HEK293 (cell line): ENCODE data around the gene TRIB2.

Experiments used
- CTCF ChIA-PET: fragments of 350-600 bp; formaldehyde crosslinking; extraction: SDS; loops from one replicate; lab custom pipeline; 2021; ENCODE audit warnings: antibody characterized with exemption; lab: Yijun Ruan, JAX
- POLR2A ChIA-PET: fragments of 300-600 bp; formaldehyde crosslinking; extraction: SDS; loops from one replicate; lab custom pipeline; 2020; ENCODE audit warnings: antibody characterized with exemption, inconsistent platforms; lab: Yijun Ruan, JAX
- H3K27ac ChIP-seq: fragments of 200-500 bp; sonication (Bioruptor generic); 2 replicates; pipeline ENCODE4 v1.5.1; 2014; ENCODE audit warnings: low read depth, low read length, control low read depth, inconsistent platforms; ENCODE audit errors: extremely low read depth
- H3K36me3 ChIP-seq, 2 experiments: fragments of 200-500 bp in 1 of 2; sonication (Bioruptor generic) in 1 of 2; 1 replicate in 1 of 2; 2 replicates in 1 of 2; pipeline ENCODE4 v1.5.1; 2014 to 2017; ENCODE audit warnings: inconsistent platforms in 2 of 2, low read length in 2 of 2; ENCODE audit not compliant: control insufficient read depth in 2 of 2, insufficient read depth in 1 of 2
- H3K4me1 ChIP-seq: fragments of 200-500 bp; sonication (Bioruptor generic); 2 replicates; pipeline ENCODE4 v1.5.1; 2014; ENCODE audit warnings: mild to moderate bottlenecking, low read length, inconsistent platforms; ENCODE audit not compliant: control insufficient read depth, insufficient read depth
- H3K4me3 ChIP-seq: 2 replicates; pipeline ENCODE4 v1.5.1; 2011; ENCODE audit warnings: low read depth, mild to moderate bottlenecking, control low read depth, low read length, moderate library complexity
- H3K9me3 ChIP-seq: fragments of 200-500 bp; sonication (Bioruptor generic); 2 replicates; pipeline ENCODE4 v1.5.1; 2014; ENCODE audit warnings: low read depth, low read length, inconsistent platforms; ENCODE audit not compliant: control insufficient read depth, insufficient read depth
- KLF7 ChIP-seq: fragments of 450-650 bp; formaldehyde crosslinking; IDR thresholded peaks from 2 replicates; pipeline ENCODE4 v1.5.1; 2016; ENCODE audit warnings: missing biosample characterization, missing genetic modification characterization, borderline replicate concordance
- MZF1 ChIP-seq: fragments of 450-650 bp; formaldehyde crosslinking; IDR thresholded peaks from 2 replicates; pipeline ENCODE4 v1.5.1; 2017; ENCODE audit warnings: missing biosample characterization, missing genetic modification characterization, borderline replicate concordance
- ZFHX2 ChIP-seq: fragments of 450-650 bp; formaldehyde crosslinking; conservative IDR thresholded peaks from 2 replicates; pipeline ENCODE4 v1.5.1; 2016; ENCODE audit warnings: missing biosample characterization, missing genetic modification characterization
- ZNF132 ChIP-seq: fragments of 450-650 bp; formaldehyde crosslinking; IDR thresholded peaks from 2 replicates; pipeline ENCODE4 v1.5.1; 2017; ENCODE audit warnings: missing biosample characterization, missing genetic modification characterization, borderline replicate concordance
- ZNF311 ChIP-seq: fragments of 450-650 bp; formaldehyde crosslinking; IDR thresholded peaks from 2 replicates; pipeline ENCODE4 v1.5.1; 2017; ENCODE audit warnings: missing biosample characterization, missing genetic modification characterization, borderline replicate concordance
- ZNF549 ChIP-seq: fragments of 450-650 bp; IDR thresholded peaks from 2 replicates; pipeline ENCODE4 v1.5.1; 2018; ENCODE audit warnings: missing biosample characterization, missing genetic modification characterization, mild to moderate bottlenecking, inconsistent platforms, moderate library complexity
- ZNF561 ChIP-seq: fragments of 450-650 bp; IDR thresholded peaks from 2 replicates; pipeline ENCODE4 v1.5.1; 2018; ENCODE audit warnings: missing biosample characterization, missing genetic modification characterization, borderline replicate concordance
- ZNF621 ChIP-seq: fragments of 450-650 bp; formaldehyde crosslinking; IDR thresholded peaks from 2 replicates; pipeline ENCODE4 v1.5.1; 2017; ENCODE audit warnings: missing biosample characterization, missing genetic modification characterization
- ZNF654 ChIP-seq: fragments of 450-650 bp; formaldehyde crosslinking; IDR thresholded peaks from 2 replicates; pipeline ENCODE4 v1.5.1; 2016; ENCODE audit warnings: low read depth, missing biosample characterization, missing genetic modification characterization
- ZNF677 ChIP-seq: fragments of 450-650 bp; IDR thresholded peaks from 2 replicates; pipeline ENCODE4 v1.5.0; 2018; ENCODE audit warnings: missing biosample characterization, mild to moderate bottlenecking, missing genetic modification characterization, moderate library complexity
- ZNF707 ChIP-seq: fragments of 450-650 bp; formaldehyde crosslinking; IDR thresholded peaks from 2 replicates; pipeline ENCODE4 v1.5.1; 2016; ENCODE audit warnings: missing biosample characterization, missing genetic modification characterization
- ZNF768 ChIP-seq: fragments of 450-650 bp; formaldehyde crosslinking; IDR thresholded peaks from 2 replicates; pipeline ENCODE4 v1.5.1; 2018; ENCODE audit warnings: missing biosample characterization, mild to moderate bottlenecking, missing genetic modification characterization
- ZNF791 ChIP-seq: fragments of 450-650 bp; formaldehyde crosslinking; IDR thresholded peaks from 2 replicates; pipeline ENCODE4 v1.5.1; 2016; ENCODE audit warnings: missing biosample characterization, missing genetic modification characterization
- ZSCAN30 ChIP-seq: fragments of 450-650 bp; IDR thresholded peaks from 2 replicates; pipeline ENCODE4 v1.5.1; 2018; ENCODE audit warnings: missing biosample characterization, mild to moderate bottlenecking, missing genetic modification characterization, moderate library complexity
- TF ChIP-seq, protein P1 (sequence below): fragments of 450-650 bp; formaldehyde crosslinking; conservative IDR thresholded peaks from 2 replicates; pipeline ENCODE4 v1.5.1; 2016; ENCODE audit warnings: low read depth, missing biosample characterization, missing genetic modification characterization
- TF ChIP-seq, protein P2 (sequence below): fragments of 450-650 bp; formaldehyde crosslinking; IDR thresholded peaks from 2 replicates; pipeline ENCODE4 v1.5.1; 2016; ENCODE audit warnings: missing biosample characterization, missing genetic modification characterization
- TF ChIP-seq, protein P3 (sequence below): fragments of 450-650 bp; formaldehyde crosslinking; IDR thresholded peaks from 2 replicates; pipeline ENCODE4 v1.5.1; 2016; ENCODE audit warnings: missing biosample characterization, missing genetic modification characterization, borderline replicate concordance
- TF ChIP-seq, protein P4 (sequence below): fragments of 450-650 bp; formaldehyde crosslinking; IDR thresholded peaks from 2 replicates; pipeline ENCODE4 v1.5.1; 2016; ENCODE audit warnings: missing biosample characterization, missing genetic modification characterization
- TF ChIP-seq, protein P5 (sequence below): fragments of 450-650 bp; formaldehyde crosslinking; IDR thresholded peaks from 2 replicates; pipeline ENCODE4 v1.5.1; 2017; ENCODE audit warnings: missing biosample characterization, missing genetic modification characterization

Gene TRIB2

DNA sequence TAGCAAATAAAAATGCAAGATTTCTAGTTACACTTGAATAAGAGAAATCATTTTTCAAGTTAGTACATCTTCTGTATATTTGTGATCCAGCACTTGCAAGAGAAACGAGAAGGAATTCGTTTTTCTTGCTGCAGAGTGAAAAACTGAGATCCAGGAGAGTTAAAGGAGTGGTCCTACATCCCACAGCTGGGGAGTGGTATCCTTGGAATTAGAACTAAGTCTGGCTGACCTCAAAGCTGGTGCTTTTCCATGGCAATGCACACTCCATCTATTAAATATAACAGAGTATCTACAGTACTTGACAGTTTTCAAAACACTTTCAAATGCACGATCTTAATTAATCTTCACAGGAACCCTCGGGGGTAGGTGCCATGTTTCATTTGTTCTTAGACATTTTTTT lies 46.8 kb downstream of the TRIB2 start:
- CTCF ChIA-PET: interaction anchor here (1.3 kb wide), 1 partner anchor 243 kb away, joined by 3 read pairs; no protein-coding TSS in a partner anchor
- H3K4me1 ChIP-seq: no peaks in the 10 kb centered on the region
- no peaks in the 10 kb centered on the region for H3K36me3 ChIP-seq
- H3K4me3 ChIP-seq: no peak overlapping the region
- no peaks in the 10 kb centered on the region for H3K9me3 ChIP-seq
- TF ChIP-seq ZNF311 (tag by site-specific recombination) (no peak), ZFHX2 (no peak), ZNF132 (tag by site-specific recombination) (no peak), KLF7 (tag by site-specific recombination) (no peak), ZNF791 (tag by site-specific recombination) (no peak), ZNF549 (tag by site-specific recombination) (no peak), ZNF621 (no peak), ZNF707 (tag by site-specific recombination) (no peak), ZNF654 (tag by site-specific recombination) (no peak), ZNF561 (tag by site-specific recombination) (no peak), ZSCAN30 (tag by site-specific recombination) (no peak), ZNF768 (no peak), ZNF677 (tag by site-specific recombination) (no peak), MZF1 (tag by site-specific recombination) (no peak)
- TF ChIP-seq, protein P1, sequence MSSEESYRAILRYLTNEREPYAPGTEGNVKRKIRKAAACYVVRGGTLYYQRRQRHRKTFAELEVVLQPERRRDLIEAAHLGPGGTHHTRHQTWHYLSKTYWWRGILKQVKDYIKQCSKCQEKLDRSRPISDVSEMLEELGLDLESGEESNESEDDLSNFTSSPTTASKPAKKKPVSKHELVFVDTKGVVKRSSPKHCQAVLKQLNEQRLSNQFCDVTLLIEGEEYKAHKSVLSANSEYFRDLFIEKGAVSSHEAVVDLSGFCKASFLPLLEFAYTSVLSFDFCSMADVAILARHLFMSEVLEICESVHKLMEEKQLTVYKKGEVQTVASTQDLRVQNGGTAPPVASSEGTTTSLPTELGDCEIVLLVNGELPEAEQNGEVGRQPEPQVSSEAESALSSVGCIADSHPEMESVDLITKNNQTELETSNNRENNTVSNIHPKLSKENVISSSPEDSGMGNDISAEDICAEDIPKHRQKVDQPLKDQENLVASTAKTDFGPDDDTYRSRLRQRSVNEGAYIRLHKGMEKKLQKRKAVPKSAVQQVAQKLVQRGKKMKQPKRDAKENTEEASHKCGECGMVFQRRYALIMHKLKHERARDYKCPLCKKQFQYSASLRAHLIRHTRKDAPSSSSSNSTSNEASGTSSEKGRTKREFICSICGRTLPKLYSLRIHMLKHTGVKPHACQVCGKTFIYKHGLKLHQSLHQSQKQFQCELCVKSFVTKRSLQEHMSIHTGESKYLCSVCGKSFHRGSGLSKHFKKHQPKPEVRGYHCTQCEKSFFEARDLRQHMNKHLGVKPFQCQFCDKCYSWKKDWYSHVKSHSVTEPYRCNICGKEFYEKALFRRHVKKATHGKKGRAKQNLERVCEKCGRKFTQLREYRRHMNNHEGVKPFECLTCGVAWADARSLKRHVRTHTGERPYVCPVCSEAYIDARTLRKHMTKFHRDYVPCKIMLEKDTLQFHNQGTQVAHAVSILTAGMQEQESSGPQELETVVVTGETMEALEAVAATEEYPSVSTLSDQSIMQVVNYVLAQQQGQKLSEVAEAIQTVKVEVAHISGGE (tag by site-specific recombination): no peak
- TF ChIP-seq, protein P2, sequence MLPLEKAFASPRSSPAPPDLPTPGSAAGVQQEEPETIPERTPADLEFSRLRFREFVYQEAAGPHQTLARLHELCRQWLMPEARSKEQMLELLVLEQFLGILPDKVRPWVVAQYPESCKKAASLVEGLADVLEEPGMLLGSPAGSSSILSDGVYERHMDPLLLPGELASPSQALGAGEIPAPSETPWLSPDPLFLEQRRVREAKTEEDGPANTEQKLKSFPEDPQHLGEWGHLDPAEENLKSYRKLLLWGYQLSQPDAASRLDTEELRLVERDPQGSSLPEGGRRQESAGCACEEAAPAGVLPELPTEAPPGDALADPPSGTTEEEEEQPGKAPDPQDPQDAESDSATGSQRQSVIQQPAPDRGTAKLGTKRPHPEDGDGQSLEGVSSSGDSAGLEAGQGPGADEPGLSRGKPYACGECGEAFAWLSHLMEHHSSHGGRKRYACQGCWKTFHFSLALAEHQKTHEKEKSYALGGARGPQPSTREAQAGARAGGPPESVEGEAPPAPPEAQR: no peak
- TF ChIP-seq, protein P3, sequence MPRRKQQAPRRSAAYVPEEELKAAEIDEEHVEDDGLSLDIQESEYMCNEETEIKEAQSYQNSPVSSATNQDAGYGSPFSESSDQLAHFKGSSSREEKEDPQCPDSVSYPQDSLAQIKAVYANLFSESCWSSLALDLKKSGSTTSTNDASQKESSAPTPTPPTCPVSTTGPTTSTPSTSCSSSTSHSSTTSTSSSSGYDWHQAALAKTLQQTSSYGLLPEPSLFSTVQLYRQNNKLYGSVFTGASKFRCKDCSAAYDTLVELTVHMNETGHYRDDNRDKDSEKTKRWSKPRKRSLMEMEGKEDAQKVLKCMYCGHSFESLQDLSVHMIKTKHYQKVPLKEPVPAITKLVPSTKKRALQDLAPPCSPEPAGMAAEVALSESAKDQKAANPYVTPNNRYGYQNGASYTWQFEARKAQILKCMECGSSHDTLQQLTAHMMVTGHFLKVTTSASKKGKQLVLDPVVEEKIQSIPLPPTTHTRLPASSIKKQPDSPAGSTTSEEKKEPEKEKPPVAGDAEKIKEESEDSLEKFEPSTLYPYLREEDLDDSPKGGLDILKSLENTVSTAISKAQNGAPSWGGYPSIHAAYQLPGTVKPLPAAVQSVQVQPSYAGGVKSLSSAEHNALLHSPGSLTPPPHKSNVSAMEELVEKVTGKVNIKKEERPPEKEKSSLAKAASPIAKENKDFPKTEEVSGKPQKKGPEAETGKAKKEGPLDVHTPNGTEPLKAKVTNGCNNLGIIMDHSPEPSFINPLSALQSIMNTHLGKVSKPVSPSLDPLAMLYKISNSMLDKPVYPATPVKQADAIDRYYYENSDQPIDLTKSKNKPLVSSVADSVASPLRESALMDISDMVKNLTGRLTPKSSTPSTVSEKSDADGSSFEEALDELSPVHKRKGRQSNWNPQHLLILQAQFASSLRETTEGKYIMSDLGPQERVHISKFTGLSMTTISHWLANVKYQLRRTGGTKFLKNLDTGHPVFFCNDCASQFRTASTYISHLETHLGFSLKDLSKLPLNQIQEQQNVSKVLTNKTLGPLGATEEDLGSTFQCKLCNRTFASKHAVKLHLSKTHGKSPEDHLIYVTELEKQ (tag by site-specific recombination): no peak
- TF ChIP-seq, protein P4, sequence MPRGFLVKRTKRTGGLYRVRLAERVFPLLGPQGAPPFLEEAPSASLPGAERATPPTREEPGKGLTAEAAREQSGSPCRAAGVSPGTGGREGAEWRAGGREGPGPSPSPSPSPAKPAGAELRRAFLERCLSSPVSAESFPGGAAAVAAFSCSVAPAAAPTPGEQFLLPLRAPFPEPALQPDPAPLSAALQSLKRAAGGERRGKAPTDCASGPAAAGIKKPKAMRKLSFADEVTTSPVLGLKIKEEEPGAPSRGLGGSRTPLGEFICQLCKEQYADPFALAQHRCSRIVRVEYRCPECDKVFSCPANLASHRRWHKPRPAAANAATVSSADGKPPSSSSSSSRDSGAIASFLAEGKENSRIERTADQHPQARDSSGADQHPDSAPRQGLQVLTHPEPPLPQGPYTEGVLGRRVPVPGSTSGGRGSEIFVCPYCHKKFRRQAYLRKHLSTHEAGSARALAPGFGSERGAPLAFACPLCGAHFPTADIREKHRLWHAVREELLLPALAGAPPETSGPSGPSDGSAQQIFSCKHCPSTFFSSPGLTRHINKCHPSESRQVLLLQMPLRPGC (tag by site-specific recombination): no peak
- TF ChIP-seq, protein P5, sequence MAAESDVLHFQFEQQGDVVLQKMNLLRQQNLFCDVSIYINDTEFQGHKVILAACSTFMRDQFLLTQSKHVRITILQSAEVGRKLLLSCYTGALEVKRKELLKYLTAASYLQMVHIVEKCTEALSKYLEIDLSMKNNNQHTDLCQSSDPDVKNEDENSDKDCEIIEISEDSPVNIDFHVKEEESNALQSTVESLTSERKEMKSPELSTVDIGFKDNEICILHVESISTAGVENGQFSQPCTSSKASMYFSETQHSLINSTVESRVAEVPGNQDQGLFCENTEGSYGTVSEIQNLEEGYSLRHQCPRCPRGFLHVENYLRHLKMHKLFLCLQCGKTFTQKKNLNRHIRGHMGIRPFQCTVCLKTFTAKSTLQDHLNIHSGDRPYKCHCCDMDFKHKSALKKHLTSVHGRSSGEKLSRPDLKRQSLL (tag by site-specific recombination): no peak
- TF ChIP-seq, all 188 proteins: peak for 0
- no peak overlapping the region for H3K27ac ChIP-seq
- POLR2A ChIA-PET: no interaction called here
